HepG2 (cell line): Measurements from ENCODE around the gene SHOX. TPM values are rescaled to one million over a fixed set of nuclear protein-coding genes. Genes with fewer than 3 reads are reported as not detected.

Experiments used
- ATAC-seq: fragments of 200-7000 bp; cut with Tn5 transposase; 3 replicates; pipeline ENCODE4 v1.9.1; 2020; ENCODE audit warnings: mild to moderate bottlenecking, moderate library complexity
- BruUV-seq: library from RNA; stranded (reverse); fragments of 400-500 nt; replicated peaks from 2 replicates; lab custom pipeline; 2021; lab: Mats Ljungman, UMichigan
- CTCF ChIA-PET: fragments of 300-600 bp; formaldehyde crosslinking; extraction: SDS; loops from one replicate; lab custom pipeline; 2021; ENCODE audit warnings: low total read pairs, inconsistent platforms, low intra/inter-chr PET ratio; lab: Yijun Ruan, JAX
- POLR2A ChIA-PET: fragments of 350-600 bp; sonication (Branson Sonifier 250); formaldehyde crosslinking; loops from one replicate; lab custom pipeline; 2020; ENCODE audit warnings: antibody characterized with exemption, inconsistent platforms; lab: Yijun Ruan, JAX
- DNase-seq: peaks from one replicate; pipeline ENCODE4 v3.0.0-alpha.2; 2015; ENCODE audit warnings: low spot score
- FAIRE-seq: peaks from 3 replicates; lab custom pipeline; 2011; peaks lifted over from hg19 to GRCh38; lab: Jason Lieb, UNC
- H2AFZ ChIP-seq: one replicate; pipeline ENCODE4 v1.6.1; 2011; ENCODE audit warnings: low read length, inconsistent platforms
- H3K27ac ChIP-seq: fragments of 300-600 bp; 3 replicates; pipeline ENCODE4 v1.8.0; 2011; ENCODE audit warnings: mixed run types, mild to moderate bottlenecking, mixed read lengths, low read length, inconsistent platforms; ENCODE audit not compliant: insufficient read depth; ENCODE audit errors: extremely low read length
- H3K27me3 ChIP-seq, 2 experiments: fragments of 200-600 bp in 1 of 2; 2 replicates in 1 of 2; 3 replicates in 1 of 2; pipeline versions ENCODE4 v1.6.0 to v1.8.0; 2011; ENCODE audit warnings: low read length in 2 of 2, mild to moderate bottlenecking in 2 of 2, moderate library complexity in 2 of 2, inconsistent platforms in 1 of 2; ENCODE audit not compliant: insufficient read depth in 2 of 2, control insufficient read depth in 1 of 2
- H3K36me3 ChIP-seq, 2 experiments: fragments of 200-600 bp in 1 of 2; replicated peaks in 1 of 2; 2 replicates in 1 of 2; 3 replicates in 1 of 2; pipeline versions ENCODE4 v1.5.1 to v1.8.0; 2011; ENCODE audit warnings: low read length in 2 of 2, inconsistent platforms in 1 of 2; ENCODE audit not compliant: insufficient read depth in 2 of 2, control insufficient read depth in 1 of 2
- H3K4me1 ChIP-seq: 2 replicates; pipeline ENCODE4 v1.5.1; 2012; ENCODE audit warnings: low read length, inconsistent platforms; ENCODE audit not compliant: insufficient read depth
- H3K4me2 ChIP-seq: 2 replicates; pipeline ENCODE4 v1.6.0; 2011; ENCODE audit warnings: low read depth, low read length, inconsistent platforms
- H3K4me3 ChIP-seq, 3 experiments: fragments of 200-600 bp in 1 of 3; sonication (generic), shearing (Covaris generic) in 1 of 3; replicated peaks in 1 of 3; 2 replicates each; pipeline ENCODE4 v1.5.1; 2011 to 2016; ENCODE audit warnings: low read length in 3 of 3, inconsistent platforms in 2 of 3, low read depth in 2 of 3, mild to moderate bottlenecking in 2 of 3, control low read depth in 1 of 3, mixed read lengths in 1 of 3; ENCODE audit not compliant: insufficient read depth in 1 of 3
- H3K79me2 ChIP-seq: one replicate; pipeline ENCODE4 v1.6.1; 2011; ENCODE audit warnings: low read length, inconsistent platforms; ENCODE audit not compliant: insufficient read depth
- H3K9ac ChIP-seq: 2 replicates; pipeline ENCODE4 v1.6.0; 2011; ENCODE audit warnings: mild to moderate bottlenecking, low read depth, low read length, inconsistent platforms; ENCODE audit not compliant: insufficient read depth
- H3K9me3 ChIP-seq: 2 replicates; pipeline ENCODE4 v1.5.1; 2012; ENCODE audit warnings: mild to moderate bottlenecking, low read length
- H4K20me1 ChIP-seq: 2 replicates; pipeline ENCODE4 v1.6.0; 2011; ENCODE audit warnings: inconsistent platforms, mild to moderate bottlenecking, low read length, moderate library complexity; ENCODE audit not compliant: insufficient read depth
- HDAC1 ChIP-seq: sonication (generic); formaldehyde crosslinking; IDR thresholded peaks from 2 replicates; pipeline ENCODE4 v1.5.1; 2020; ENCODE audit warnings: mild to moderate bottlenecking, missing genetic modification reagents
- JUN ChIP-seq: sonication (generic); formaldehyde crosslinking; IDR thresholded peaks from 2 replicates; pipeline ENCODE4 v1.4.0; 2020; ENCODE audit warnings: mild to moderate bottlenecking, missing genetic modification reagents
- KLF13 ChIP-seq: sonication (generic); formaldehyde crosslinking; IDR thresholded peaks from 2 replicates; pipeline ENCODE4 v1.4.0; 2020; ENCODE audit warnings: mild to moderate bottlenecking, missing genetic modification reagents
- MNT ChIP-seq: fragments of 450-650 bp; IDR thresholded peaks from 2 replicates; pipeline ENCODE4 v1.6.1; 2016
- PHF21A ChIP-seq: sonication (generic); formaldehyde crosslinking; IDR thresholded peaks from 2 replicates; pipeline ENCODE4 v1.5.0; 2020; ENCODE audit warnings: mild to moderate bottlenecking, missing genetic modification reagents
- SOX6 ChIP-seq, 2 experiments: fragments of 450-650 bp in 1 of 2; sonication (generic) in 1 of 2; formaldehyde crosslinking in 1 of 2; IDR thresholded peaks; 2 replicates each; pipeline versions ENCODE4 v1.4.0 to v1.6.1; 2017 to 2020; ENCODE audit warnings: antibody characterized with exemption in 1 of 2, mild to moderate bottlenecking in 1 of 2, missing genetic modification reagents in 1 of 2
- ZBTB46 ChIP-seq: sonication (generic); formaldehyde crosslinking; IDR thresholded peaks from 2 replicates; pipeline ENCODE4 v1.4.0; 2020; ENCODE audit warnings: mild to moderate bottlenecking, missing genetic modification reagents, borderline replicate concordance
- ZFP1 ChIP-seq: IDR thresholded peaks from 2 replicates; pipeline ENCODE4 v1.6.1; 2016
- ZNF136 ChIP-seq: sonication (generic); formaldehyde crosslinking; IDR thresholded peaks from 2 replicates; pipeline ENCODE4 v1.8.1; 2022; ENCODE audit warnings: low read depth, mild to moderate bottlenecking, moderate library complexity, missing genetic modification reagents
- ZNF180 ChIP-seq: sonication (generic); formaldehyde crosslinking; IDR thresholded peaks from 2 replicates; pipeline ENCODE4 v1.4.0; 2020; ENCODE audit warnings: low read depth, missing genetic modification reagents, borderline replicate concordance
- ZNF446 ChIP-seq: sonication (generic); formaldehyde crosslinking; IDR thresholded peaks from 2 replicates; pipeline ENCODE4 v1.5.0; 2020; ENCODE audit warnings: mild to moderate bottlenecking, missing genetic modification reagents
- ZNF775 ChIP-seq: sonication (generic); formaldehyde crosslinking; IDR thresholded peaks from 2 replicates; pipeline ENCODE4 v1.4.0; 2020; ENCODE audit warnings: missing genetic modification reagents, mild to moderate bottlenecking, moderate library complexity, borderline replicate concordance
- WGBS: methylation state at CpG from one replicate; pipeline ENCODE4 v1.1.6; 2017; ENCODE audit warnings: low lambda C conversion rate; 5-methylcytosine and 5-hydroxymethylcytosine counted together
- in situ Hi-C: cut with HindIII; loops from 2 replicates; pipeline ENCODE4 v1.10.0; 2017; ENCODE audit warnings: low pct_unique_long_range_greater_than_20kb; ENCODE audit not compliant: extremely low pct_ligation_motif_present
- intact Hi-C: fragments of 100-400 bp; cut with micrococcal nuclease; formaldehyde crosslinking; loops from one replicate; pipeline ENCODE4 v1.10.0; 2022; ENCODE audit not compliant: unreplicated experiment
- polyA plus RNA-seq, 8 experiments: library from polyadenylated mRNA; depleted of rRNA in 3 of 8; stranded (reverse) in 7 of 8; unstranded in 1 of 8; fragments of >200 nt; fragmentation: Illumina TruSeq in 4 of 8; extraction: Trizol in 4 of 8; gene quantifications; 2 replicates each; pipeline versions ENCODE4 v1.2.1 to v1.2.3, GENCODE V29; 2011 to 2016; ENCODE audit warnings: low read depth in 4 of 8, missing spikeins in 1 of 8, mixed read lengths in 1 of 8; ENCODE audit not compliant: insufficient read depth in 1 of 8
- total RNA-seq, 5 experiments: library from RNA; depleted of rRNA; stranded (reverse); fragments of >200 nt; fragmentation: Illumina TruSeq; extraction: Trizol; gene quantifications; 2 replicates each; pipeline ENCODE4 v1.2.3, GENCODE V29; 2016; ENCODE audit warnings: low read depth in 1 of 5
- TF ChIP-seq, protein P1 (sequence below): sonication (generic); IDR thresholded peaks from 2 replicates; pipeline ENCODE4 v1.6.1; 2016; ENCODE audit warnings: low read depth, borderline replicate concordance
- TF ChIP-seq, protein P2 (sequence below): sonication (generic); formaldehyde crosslinking; IDR thresholded peaks from 2 replicates; pipeline ENCODE4 v1.8.0; 2022; ENCODE audit warnings: missing genetic modification reagents, mild to moderate bottlenecking, borderline replicate concordance

SHOX gene
- total and polyA plus RNA-seq, 2 of the 13 experiments (the other 11 are each of a cell fraction or from before 2014, with no cell fraction given) = not detected

DNA sequence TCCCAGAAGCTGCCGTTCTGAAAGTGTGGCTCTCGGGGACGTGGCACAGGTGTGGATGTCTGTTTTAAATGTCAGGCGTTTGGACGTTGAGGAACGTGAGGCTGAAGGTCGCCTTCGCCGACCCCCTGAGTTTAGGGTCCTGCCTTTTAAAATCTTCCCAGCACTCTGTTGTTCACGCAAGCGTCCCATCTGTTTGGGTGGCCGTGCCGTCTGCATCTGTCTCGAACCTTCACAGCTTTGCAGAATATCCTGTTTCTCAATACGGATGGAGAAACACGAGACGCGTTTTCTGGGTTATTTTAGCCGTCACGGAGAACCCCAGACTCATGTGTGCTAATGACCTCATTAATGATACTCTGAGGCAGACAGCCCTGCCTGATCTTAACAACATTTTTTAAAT, 31.5 kb downstream of the SHOX start:
- ATAC-seq = no peak
- Histone ChIP-seq H3K36me3 (no peaks in the 10 kb centered on the region), H3K79me2 (no peaks in the 10 kb centered on the region), H3K4me3 (no peak overlapping the region), H3K9ac (no peak overlapping the region), H2AFZ (no peak overlapping the region), H3K4me1 (no peaks in the 10 kb centered on the region), H3K9me3 (no peaks in the 10 kb centered on the region), H3K27ac (no peak overlapping the region), H4K20me1 (no peaks in the 10 kb centered on the region), H3K4me2 (no peak overlapping the region), H3K27me3 (no peaks in the 10 kb centered on the region; a peak in 1 of 5 replicates)
- no peak for DNase-seq
- in situ Hi-C loops (no loop called here), intact Hi-C loops (no loop called here)
- FAIRE-seq = no peak
- ChIA-PET POLR2A (no interaction called here), CTCF (no interaction called here)
- no TSS peak for BruUV-seq
- WGBS = 65% methylated on average over 16 of the region's 20 CpGs
- TF ChIP-seq JUN (CRISPR knock-in tag) (no peak), ZBTB46 (CRISPR knock-in tag) (no peak), PHF21A (no peak)

GRCh38 chrX:663841-664240, 33.2 kb downstream of the SHOX start:
- POLR2A ChIA-PET = no interaction called here
- Histone ChIP-seq H2AFZ (no peak overlapping the region), H3K36me3 (no peaks in the 10 kb centered on the region), H3K27me3 (no peaks in the 10 kb centered on the region), H4K20me1 (no peaks in the 10 kb centered on the region), H3K4me3 (no peak overlapping the region), H3K79me2 (no peaks in the 10 kb centered on the region), H3K4me2 (no peak overlapping the region), H3K9me3 (no peaks in the 10 kb centered on the region), H3K27ac (no peak overlapping the region), H3K9ac (no peak overlapping the region), H3K4me1 (no peaks in the 10 kb centered on the region)
- 69% methylated on average over 18 of the region's 18 CpGs for WGBS
- in situ Hi-C loops = no loop called here
- CTCF ChIA-PET = no interaction called here
- DNase-seq (no peak), ATAC-seq (no peak), FAIRE-seq (no peak)
- no TSS peak for BruUV-seq
- intact Hi-C loops = no loop called here
- TF ChIP-seq ZFP1 = no peak
- TF ChIP-seq HDAC1 = no peak
- TF ChIP-seq KLF13 = no peak
- TF ChIP-seq ZNF136 = no peak
- no peak for TF ChIP-seq ZNF446 (CRISPR knock-in tag)
- TF ChIP-seq MNT = no peak
- no peak for TF ChIP-seq ZNF775 (CRISPR knock-in tag)
- TF ChIP-seq ZNF180 (CRISPR knock-in tag) = no peak
- TF ChIP-seq, protein P1, sequence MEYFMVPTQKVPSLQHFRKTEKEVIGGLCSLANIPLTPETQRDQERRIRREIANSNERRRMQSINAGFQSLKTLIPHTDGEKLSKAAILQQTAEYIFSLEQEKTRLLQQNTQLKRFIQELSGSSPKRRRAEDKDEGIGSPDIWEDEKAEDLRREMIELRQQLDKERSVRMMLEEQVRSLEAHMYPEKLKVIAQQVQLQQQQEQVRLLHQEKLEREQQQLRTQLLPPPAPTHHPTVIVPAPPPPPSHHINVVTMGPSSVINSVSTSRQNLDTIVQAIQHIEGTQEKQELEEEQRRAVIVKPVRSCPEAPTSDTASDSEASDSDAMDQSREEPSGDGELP = no peak
- TF ChIP-seq SOX6 (IDR thresholded peaks at IDR 0.05) = no peak
- no peak for TF ChIP-seq SOX6 (CRISPR knock-in tag; IDR thresholded peaks at IDR 0.05)
- TF ChIP-seq, protein P2, sequence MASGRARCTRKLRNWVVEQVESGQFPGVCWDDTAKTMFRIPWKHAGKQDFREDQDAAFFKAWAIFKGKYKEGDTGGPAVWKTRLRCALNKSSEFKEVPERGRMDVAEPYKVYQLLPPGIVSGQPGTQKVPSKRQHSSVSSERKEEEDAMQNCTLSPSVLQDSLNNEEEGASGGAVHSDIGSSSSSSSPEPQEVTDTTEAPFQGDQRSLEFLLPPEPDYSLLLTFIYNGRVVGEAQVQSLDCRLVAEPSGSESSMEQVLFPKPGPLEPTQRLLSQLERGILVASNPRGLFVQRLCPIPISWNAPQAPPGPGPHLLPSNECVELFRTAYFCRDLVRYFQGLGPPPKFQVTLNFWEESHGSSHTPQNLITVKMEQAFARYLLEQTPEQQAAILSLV (CRISPR knock-in tag) = no peak
